H1 (cell line): ENCODE results near the gene KRTAP10-4. TPM values are rescaled to one million over a fixed set of nuclear protein-coding genes. Genes with fewer than 3 reads are reported as not detected.

Experiments
- GTF2F1 ChIP-seq: IDR thresholded peaks from 2 replicates; pipeline ENCODE4 v1.6.1; 2012; ENCODE audit warnings: low read depth, low read length, improper control_type of control experiment, borderline replicate concordance
- JUN ChIP-seq: IDR thresholded peaks from 2 replicates; pipeline ENCODE4 v1.6.1; 2011; ENCODE audit warnings: low read depth, mild to moderate bottlenecking, improper control_type of control experiment, low read length
- JUND ChIP-seq: IDR thresholded peaks from 2 replicates; pipeline ENCODE4 v1.6.1; 2011; ENCODE audit warnings: mild to moderate bottlenecking, improper control_type of control experiment, low read length
- PHF8 ChIP-seq: fragments of 200-600 bp; sonication (generic); conservative IDR thresholded peaks from 2 replicates; pipeline ENCODE4 v1.7.1; 2012; ENCODE audit warnings: low read depth, mild to moderate bottlenecking, inconsistent platforms, low read length, moderate library complexity
- SIX5 ChIP-seq: IDR thresholded peaks from 2 replicates; pipeline ENCODE4 v1.6.1; 2011; ENCODE audit warnings: mild to moderate bottlenecking, low read depth, low read length
- TEAD4 ChIP-seq: IDR thresholded peaks from 2 replicates; pipeline ENCODE4 v1.6.1; 2012; ENCODE audit warnings: low read depth, low read length, inconsistent platforms, mixed read lengths
- polyA plus RNA-seq, 7 experiments: library from polyadenylated mRNA; depleted of rRNA in 3 of 7; stranded (reverse) in 5 of 7; unstranded in 2 of 7; fragments of >200 nt in 5 of 7; fragments of 200-250 nt in 2 of 7; gene quantifications; 1 replicate in 5 of 7; 2 replicates in 1 of 7; 4 replicates in 1 of 7; pipeline versions ENCODE4 v1.2.1 to v1.2.3, GENCODE V29; 2011 to 2013; ENCODE audit warnings: missing spikeins in 2 of 7, mixed read lengths in 2 of 7
- total RNA-seq: library from RNA; stranded (reverse); fragmentation: NEBNext Ultra II Directional; extraction: Animal tissue kit (Norgen Biotek cat#: 25700); gene quantifications from 2 replicates; pipeline ENCODE4 v1.2.1, GENCODE V29; 2021
- TF ChIP-seq, protein P1 (sequence below): IDR thresholded peaks from 2 replicates; pipeline ENCODE4 v1.6.1; 2012; ENCODE audit warnings: inconsistent platforms

KRTAP10-4 gene
- total and polyA plus RNA-seq, 2 of the 8 experiments (the other 6 are each of a cell fraction or from before 2014, with no cell fraction given) = not detected

DNA sequence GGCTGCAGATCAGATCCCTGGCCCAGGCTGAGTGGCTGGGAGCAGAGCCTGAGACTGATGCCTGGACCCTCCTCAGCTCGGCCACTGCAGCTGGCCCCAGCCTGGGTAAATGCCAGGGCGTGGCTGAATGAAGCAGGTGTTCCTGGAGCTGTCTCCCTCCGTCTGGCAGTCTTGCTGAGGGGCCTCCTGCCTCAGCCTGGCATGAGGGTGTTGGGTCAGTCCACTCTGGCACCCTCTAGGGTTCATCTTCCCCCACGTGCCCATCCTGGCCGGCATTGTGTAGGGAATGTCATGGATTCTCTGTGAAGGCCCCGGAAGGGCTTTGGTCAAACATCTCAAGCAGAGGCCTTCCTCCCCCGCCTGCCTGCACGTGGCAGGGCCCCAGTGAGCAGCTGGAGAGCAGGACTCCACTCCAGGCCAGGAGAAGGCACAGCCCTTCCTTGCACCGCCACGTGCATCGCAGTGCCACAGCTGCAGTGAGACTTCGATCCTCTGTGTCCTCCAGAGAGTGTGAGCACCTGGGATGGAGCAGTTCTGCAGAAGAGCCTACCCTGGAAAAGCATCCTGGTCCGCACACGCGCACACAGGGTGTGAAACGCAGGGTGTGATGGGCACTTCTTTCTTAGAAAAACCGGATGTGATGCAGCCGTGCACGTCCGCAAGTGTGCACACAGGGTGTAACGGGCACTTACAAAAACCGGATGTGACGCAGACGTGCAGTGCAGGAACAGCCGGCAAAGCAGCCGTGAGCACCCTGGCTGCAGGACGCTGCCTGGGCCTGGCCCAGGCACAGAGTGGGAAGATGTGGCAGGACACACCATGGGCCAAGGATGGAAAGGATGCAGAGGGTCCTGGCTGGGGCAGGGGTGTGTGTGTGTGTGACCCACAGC, 4.6 kb upstream of the KRTAP10-4 start (continued):
- TF ChIP-seq SIX5 = no peak
- no peak for TF ChIP-seq JUN
- no peak for TF ChIP-seq TEAD4
- TF ChIP-seq GTF2F1 = no peak
- TF ChIP-seq, protein P1, sequence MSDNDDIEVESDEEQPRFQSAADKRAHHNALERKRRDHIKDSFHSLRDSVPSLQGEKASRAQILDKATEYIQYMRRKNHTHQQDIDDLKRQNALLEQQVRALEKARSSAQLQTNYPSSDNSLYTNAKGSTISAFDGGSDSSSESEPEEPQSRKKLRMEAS = no peak
- TF ChIP-seq PHF8 = no peak
- no peak for TF ChIP-seq JUND
- TF ChIP-seq, all 59 proteins: peak for 0
